A549 (cell line): ENCODE measurements around the gene ANP32E.

Experiments used
- CTCF ChIP-seq: fragments of >200 bp; sonication (Bioruptor Twin); formaldehyde crosslinking; IDR thresholded peaks from 3 replicates; pipeline ENCODE4 v1.5.1; 2016
- HOXB13 ChIP-seq: fragments of 250-450 bp; sonication (Bioruptor Pico); IDR thresholded peaks from 2 replicates; pipeline ENCODE4 v1.5.0; 2020; ENCODE audit warnings: low read depth, mild to moderate bottlenecking, moderate library complexity
- MYC ChIP-seq: IDR thresholded peaks from 2 replicates; pipeline ENCODE4 v1.6.1; 2012; ENCODE audit warnings: mild to moderate bottlenecking, inconsistent platforms, low read length, improper control_type of control experiment, borderline replicate concordance
- RNF2 ChIP-seq: fragments of 200-600 bp; sonication (generic); IDR thresholded peaks from 2 replicates; pipeline ENCODE4 v1.6.1; 2016; ENCODE audit warnings: low read depth, mild to moderate bottlenecking, antibody characterized with exemption, moderate library complexity, borderline replicate concordance

GRCh38 chr1:150168960-150169601 is 66.8 kb downstream of the ANP32E start:
- TF ChIP-seq RNF2 (no peak), MYC (no peak), CTCF (peak; percentile 88), HOXB13 (no peak)
